BE2C (cell line): ENCODE data around the gene ARHGAP23.

Experiments
- DNase-seq: peaks from one replicate; pipeline ENCODE4 v3.0.0-alpha.2; 2020
- H3K27me3 ChIP-seq: fragments of 250-450 bp; sonication (Bioruptor Pico); 2 replicates; pipeline ENCODE4 v1.5.1; 2020; ENCODE audit warnings: mild to moderate bottlenecking
- H3K36me3 ChIP-seq: fragments of 250-450 bp; sonication (Bioruptor Pico); 2 replicates; pipeline ENCODE4 v1.5.1; 2020; ENCODE audit warnings: mild to moderate bottlenecking
- H3K4me1 ChIP-seq: fragments of 250-450 bp; sonication (Bioruptor Pico); 2 replicates; pipeline ENCODE4 v1.5.1; 2020
- H3K4me3 ChIP-seq: 2 replicates; pipeline ENCODE4 v1.5.1; 2011; ENCODE audit warnings: low read depth, low read length
- H3K9me3 ChIP-seq: fragments of 250-450 bp; sonication (Bioruptor Pico); 2 replicates; pipeline ENCODE4 v1.5.1; 2020
- TF ChIP-seq, protein P1 (sequence below): IDR thresholded peaks from 2 replicates; pipeline ENCODE4 v1.5.1; 2012; ENCODE audit warnings: mild to moderate bottlenecking, low read depth, low read length

The ARHGAP23 gene

DNA sequence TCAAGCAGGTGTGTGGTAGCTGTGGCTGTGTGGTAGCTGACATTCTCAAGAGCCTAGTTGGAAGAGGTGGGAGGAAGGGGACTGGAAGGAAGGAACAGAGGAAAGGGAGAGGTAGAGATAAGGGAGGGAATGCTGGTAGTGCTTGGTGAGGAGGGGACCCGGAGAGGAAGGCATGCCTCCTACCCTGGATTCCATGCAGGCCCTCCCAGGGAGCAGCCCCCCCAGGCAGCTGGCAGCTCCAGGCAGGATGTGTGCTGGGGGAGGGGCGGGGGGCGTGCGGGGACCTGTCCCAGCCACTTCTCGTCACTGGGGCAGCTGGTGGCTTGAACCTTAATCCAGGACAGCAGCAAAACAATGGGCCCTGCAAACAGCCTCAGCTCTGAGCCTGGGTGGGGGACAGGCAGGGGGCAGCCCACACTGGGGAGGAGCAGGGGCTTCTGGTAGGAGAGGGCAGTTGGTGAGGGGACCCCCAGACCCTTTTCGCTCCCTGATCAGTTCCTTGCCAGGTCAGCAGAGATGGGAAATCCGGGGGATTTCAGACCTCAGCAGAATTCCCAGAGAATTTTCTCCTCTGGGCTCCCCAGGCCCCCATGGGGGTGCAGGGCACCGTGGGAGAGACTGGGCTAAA, 27.1 kb downstream of the ARHGAP23 start:
- Histone ChIP-seq H3K4me1 (peaks cover 15% of the 10 kb centered on the region), H3K4me3 (no peak overlapping the region), H3K36me3 (no peaks in the 10 kb centered on the region), H3K9me3 (no peaks in the 10 kb centered on the region), H3K27me3 (peaks cover 5% of the 10 kb centered on the region; the same call in 1 of the 2 replicates)
- TF ChIP-seq, protein P1, sequence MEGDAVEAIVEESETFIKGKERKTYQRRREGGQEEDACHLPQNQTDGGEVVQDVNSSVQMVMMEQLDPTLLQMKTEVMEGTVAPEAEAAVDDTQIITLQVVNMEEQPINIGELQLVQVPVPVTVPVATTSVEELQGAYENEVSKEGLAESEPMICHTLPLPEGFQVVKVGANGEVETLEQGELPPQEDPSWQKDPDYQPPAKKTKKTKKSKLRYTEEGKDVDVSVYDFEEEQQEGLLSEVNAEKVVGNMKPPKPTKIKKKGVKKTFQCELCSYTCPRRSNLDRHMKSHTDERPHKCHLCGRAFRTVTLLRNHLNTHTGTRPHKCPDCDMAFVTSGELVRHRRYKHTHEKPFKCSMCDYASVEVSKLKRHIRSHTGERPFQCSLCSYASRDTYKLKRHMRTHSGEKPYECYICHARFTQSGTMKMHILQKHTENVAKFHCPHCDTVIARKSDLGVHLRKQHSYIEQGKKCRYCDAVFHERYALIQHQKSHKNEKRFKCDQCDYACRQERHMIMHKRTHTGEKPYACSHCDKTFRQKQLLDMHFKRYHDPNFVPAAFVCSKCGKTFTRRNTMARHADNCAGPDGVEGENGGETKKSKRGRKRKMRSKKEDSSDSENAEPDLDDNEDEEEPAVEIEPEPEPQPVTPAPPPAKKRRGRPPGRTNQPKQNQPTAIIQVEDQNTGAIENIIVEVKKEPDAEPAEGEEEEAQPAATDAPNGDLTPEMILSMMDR: no peak
- peak; percentile 58 for DNase-seq

DNA sequence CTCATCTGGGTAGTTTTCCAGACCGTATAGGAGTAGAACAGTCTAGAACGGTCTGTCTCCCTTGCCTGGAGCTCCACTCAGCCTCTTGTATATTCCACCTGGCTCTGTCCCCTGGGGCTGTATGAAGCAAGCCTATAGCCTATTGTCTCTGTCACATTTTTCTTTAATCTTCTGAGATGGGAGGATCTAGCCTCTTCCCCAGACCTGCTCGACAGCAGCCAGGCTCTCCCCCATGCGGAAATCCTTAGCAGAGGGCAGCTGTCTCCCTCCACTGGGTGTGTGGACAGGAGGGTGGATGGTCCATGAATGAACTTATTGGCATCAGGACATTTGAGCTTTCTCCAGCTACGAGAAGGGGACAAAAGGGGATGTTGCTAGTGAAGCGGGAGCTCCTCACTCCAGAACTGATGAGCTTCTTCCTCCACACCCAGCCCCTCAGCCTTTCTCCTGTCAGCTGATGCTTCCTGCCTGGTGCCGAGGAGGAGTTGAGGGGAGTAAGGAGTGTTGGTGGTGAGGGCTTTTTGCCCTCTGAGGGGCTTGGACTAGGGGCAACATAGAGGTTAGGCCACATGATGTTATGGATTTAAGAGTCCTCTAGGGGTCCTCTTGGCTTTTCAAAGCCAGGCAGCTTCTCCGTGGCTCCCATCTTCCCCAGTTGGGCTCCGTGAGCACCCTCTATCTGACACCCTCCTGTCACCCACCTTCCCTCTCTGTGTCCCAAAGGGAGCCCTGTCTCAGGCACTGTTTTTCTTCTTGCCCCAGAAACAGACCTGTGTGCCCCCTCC, 28.0 kb downstream of the ARHGAP23 start:
- H3K4me1 ChIP-seq: peaks cover 15% of the 10 kb centered on the region
- no peaks in the 10 kb centered on the region for H3K9me3 ChIP-seq

GRCh38 chr17:38457577-38458371, 29.5 kb downstream of the ARHGAP23 start:
- H3K4me1 ChIP-seq: peaks cover 11% of the 10 kb centered on the region
- TF ChIP-seq, protein P1: no peak

More for the DNA sequence above, 28.0 kb downstream of the ARHGAP23 start:
- peaks cover 5% of the 10 kb centered on the region; the same call in 1 of the 2 replicates for H3K27me3 ChIP-seq
- no peak overlapping the region for H3K4me3 ChIP-seq
- DNase-seq: no peak
- no peaks in the 10 kb centered on the region for H3K36me3 ChIP-seq
- TF ChIP-seq, protein P1: peak; percentile 43

DNA sequence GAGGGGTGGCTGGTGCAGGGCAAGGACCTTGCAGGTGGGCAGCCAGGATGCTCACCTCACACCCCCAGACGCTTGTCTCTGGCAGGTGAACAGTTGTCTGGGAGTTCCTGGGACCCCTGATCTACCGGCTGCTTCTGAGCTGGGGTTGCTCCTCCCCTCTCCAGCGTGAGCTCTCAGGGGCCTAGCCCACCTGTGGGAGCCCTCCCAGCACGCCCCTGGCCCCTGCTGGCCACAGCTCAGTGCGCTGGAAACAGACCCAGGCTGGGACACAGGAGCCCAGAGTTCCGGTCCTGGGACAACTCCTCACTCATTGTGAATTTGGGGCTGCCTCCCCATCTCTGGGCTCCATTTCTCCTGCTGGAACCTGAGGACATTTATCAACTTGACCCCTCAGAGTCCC, 30.3 kb downstream of the ARHGAP23 start:
- Histone ChIP-seq H3K4me1 (peaks cover 11% of the 10 kb centered on the region), H3K36me3 (no peaks in the 10 kb centered on the region), H3K27me3 (no peaks in the 10 kb centered on the region), H3K4me3 (no peak overlapping the region), H3K9me3 (no peaks in the 10 kb centered on the region)
- TF ChIP-seq, protein P1: no peak
- no peak for DNase-seq

More at GRCh38 chr17:38457577-38458371, 29.5 kb downstream of the ARHGAP23 start:
- no peak for DNase-seq
- Histone ChIP-seq H3K27me3 (peaks cover 5% of the 10 kb centered on the region; the same call in 1 of the 2 replicates), H3K36me3 (no peaks in the 10 kb centered on the region), H3K4me3 (no peak overlapping the region), H3K9me3 (no peaks in the 10 kb centered on the region)

- Histone ChIP-seq H3K27me3 (no peaks in the 10 kb centered on the region), H3K4me3 (no peak overlapping the region), H3K4me1 (peaks cover 16% of the 10 kb centered on the region), H3K9me3 (no peaks in the 10 kb centered on the region), H3K36me3 (no peaks in the 10 kb centered on the region)
- no peak for DNase-seq
- TF ChIP-seq, protein P1: no peak
Observed at GRCh38 chr17:38459567-38459966, 31.3 kb downstream of the ARHGAP23 start.
